Neural progenitor cell (in vitro differentiated cells): ENCODE results near the gene IDI2. TPM values are rescaled to one million over a fixed set of nuclear protein-coding genes. Genes with fewer than 3 reads are reported as not detected.

Experiments used
- DNase-seq: peaks from one replicate; pipeline ENCODE4 v3.0.0-alpha.2; 2016; ENCODE audit warnings: low spot score
- H2AFZ ChIP-seq: fragments of 200-600 bp; sonication (generic); replicated peaks from 2 replicates; pipeline ENCODE4 v1.6.1; 2016; ENCODE audit warnings: antibody characterized with exemption
- H3F3A ChIP-seq: fragments of 200-600 bp; sonication (generic); 2 replicates; pipeline ENCODE4 v1.6.1; 2016; ENCODE audit warnings: antibody characterized with exemption, low read depth
- H3K27ac ChIP-seq: fragments of 200-600 bp; sonication (generic); 2 replicates; pipeline ENCODE4 v1.5.1; 2016; ENCODE audit warnings: mild to moderate bottlenecking
- H3K27me3 ChIP-seq: fragments of 200-600 bp; sonication (generic); 2 replicates; pipeline ENCODE4 v1.6.1; 2016; ENCODE audit warnings: mild to moderate bottlenecking, moderate library complexity
- H3K36me3 ChIP-seq: fragments of 200-600 bp; sonication (generic); 2 replicates; pipeline ENCODE4 v1.5.1; 2016
- H3K4me1 ChIP-seq: fragments of 200-600 bp; sonication (generic); 2 replicates; pipeline ENCODE4 v1.6.1; 2016; ENCODE audit warnings: mixed run types
- H3K4me2 ChIP-seq: fragments of 200-600 bp; sonication (generic); 2 replicates; pipeline ENCODE4 v1.6.1; 2016
- H3K4me3 ChIP-seq: fragments of 200-600 bp; sonication (generic); 2 replicates; pipeline ENCODE4 v1.5.1; 2016
- H3K79me2 ChIP-seq: fragments of 200-600 bp; sonication (generic); 2 replicates; pipeline ENCODE4 v1.6.1; 2016; ENCODE audit warnings: low read depth
- H3K9ac ChIP-seq: fragments of 200-600 bp; sonication (generic); 2 replicates; pipeline ENCODE4 v1.6.1; 2016
- H3K9me3 ChIP-seq: fragments of 200-600 bp; sonication (generic); 2 replicates; pipeline ENCODE4 v1.5.1; 2016; ENCODE audit warnings: low read depth
- H4K20me1 ChIP-seq: fragments of 200-600 bp; sonication (generic); 2 replicates; pipeline ENCODE4 v1.6.1; 2016; ENCODE audit warnings: low read depth
- H3K27ac Mint-ChIP-seq: 3 replicates; pipeline ENCODE4 v1.8.0; 2021; ENCODE audit warnings: mixed read lengths
- H3K27me3 Mint-ChIP-seq: 2 replicates; pipeline ENCODE4 v1.8.0; 2022; ENCODE audit warnings: low read depth, mild to moderate bottlenecking, inconsistent platforms, moderate library complexity, mixed read lengths; ENCODE audit not compliant: insufficient read depth
- H3K36me3 Mint-ChIP-seq: 3 replicates; pipeline ENCODE4 v1.8.0; 2021; ENCODE audit warnings: mixed read lengths
- H3K4me1 Mint-ChIP-seq: 3 replicates; pipeline ENCODE4 v1.8.0; 2021; ENCODE audit warnings: mixed read lengths
- H3K4me3 Mint-ChIP-seq: 3 replicates; pipeline ENCODE4 v1.8.0; 2021; ENCODE audit warnings: mild to moderate bottlenecking, moderate library complexity, mixed read lengths
- H3K9me3 Mint-ChIP-seq: 3 replicates; pipeline ENCODE4 v1.8.0; 2020; ENCODE audit warnings: mixed read lengths
- CTCF ChIP-seq: fragments of 200-600 bp; sonication (generic); IDR thresholded peaks from 2 replicates; pipeline ENCODE4 v1.5.1; 2017; ENCODE audit warnings: antibody characterized with exemption, mild to moderate bottlenecking
- EZH2 ChIP-seq: fragments of 200-600 bp; sonication (generic); IDR thresholded peaks from 2 replicates; pipeline ENCODE4 v1.6.1; 2017; ENCODE audit warnings: antibody characterized with exemption, mild to moderate bottlenecking, moderate library complexity
- EZH2phosphoT487 ChIP-seq: fragments of 200-600 bp; sonication (generic); IDR thresholded peaks from 2 replicates; pipeline ENCODE4 v1.6.1; 2017; ENCODE audit warnings: antibody characterized with exemption
- total RNA-seq: library from RNA; depleted of rRNA; stranded (reverse); fragments of >200 nt; gene quantifications from 2 replicates; pipeline ENCODE4 v1.2.3, GENCODE V29; 2015; ENCODE audit warnings: low replicate concordance

The IDI2 gene
- total RNA-seq, 1 donor from 2014 or later = not detected

DNA sequence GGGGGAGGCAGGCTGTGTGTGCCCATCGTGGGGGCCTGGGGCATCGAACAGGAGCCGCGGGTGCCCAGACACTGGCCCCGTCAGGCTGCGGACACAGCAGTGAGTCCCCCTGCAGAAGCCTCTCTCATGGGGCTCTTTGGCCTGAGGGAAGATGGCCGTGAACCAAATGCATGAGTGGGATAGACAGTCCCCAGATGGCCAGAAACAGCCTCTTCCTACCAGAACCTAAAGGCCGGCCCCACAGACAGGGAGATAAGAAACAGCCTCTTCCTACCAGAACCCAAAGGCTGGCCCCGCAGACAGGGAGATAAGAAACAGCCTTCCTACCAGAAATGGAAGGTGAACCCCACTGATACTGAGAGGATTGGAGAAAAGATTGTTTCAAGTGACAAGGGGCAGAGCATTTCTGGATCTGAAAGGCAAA, 16.6 kb downstream of the IDI2 start:
- Histone ChIP-seq H3K36me3 (no peaks in the 10 kb centered on the region), H3K9me3 (no peaks in the 10 kb centered on the region), H3K4me1 (no peaks in the 10 kb centered on the region), H3K4me3 (no peak overlapping the region), H3K27ac (no peak overlapping the region), H3K27me3 (no peaks in the 10 kb centered on the region), H3F3A (no peaks in the 10 kb centered on the region), H3K79me2 (no peaks in the 10 kb centered on the region), H4K20me1 (peaks cover 6% of the 10 kb centered on the region), H2AFZ (no peak overlapping the region), H3K4me2 (no peak overlapping the region), H3K9ac (no peak overlapping the region)
- no peaks in the 10 kb centered on the region for H3K27me3 Mint-ChIP-seq
- H3K36me3 Mint-ChIP-seq = peaks cover 47% of the 10 kb centered on the region
- TF ChIP-seq CTCF (no peak), EZH2phosphoT487 (no peak), EZH2 (no peak)
- H3K4me3 Mint-ChIP-seq = no peak overlapping the region
- H3K27ac Mint-ChIP-seq = no peak overlapping the region
- H3K9me3 Mint-ChIP-seq = no peaks in the 10 kb centered on the region
- DNase-seq = no peak
- no peaks in the 10 kb centered on the region for H3K4me1 Mint-ChIP-seq

DNA sequence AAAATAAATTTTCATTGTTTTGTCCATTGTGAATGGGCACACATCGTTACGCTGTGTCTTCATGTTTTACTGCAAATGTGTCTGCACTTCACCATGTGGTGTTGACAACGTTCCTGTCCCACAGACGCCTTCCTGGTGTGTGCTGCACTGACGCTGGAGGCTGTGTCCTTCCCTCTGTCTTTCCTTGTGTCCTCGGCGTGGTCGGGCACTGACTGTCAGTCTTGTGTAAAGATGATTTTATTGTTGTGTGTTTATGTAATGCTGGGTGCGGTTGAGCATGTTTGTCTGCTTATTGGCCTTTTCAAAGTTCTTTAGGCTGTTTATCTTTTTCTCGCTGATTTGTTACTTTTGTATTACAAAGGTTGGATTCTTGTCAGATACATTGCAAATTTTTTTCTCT, 18.1 kb downstream of the IDI2 start:
- Histone ChIP-seq H3K4me3 (no peak overlapping the region), H4K20me1 (peaks cover 12% of the 10 kb centered on the region), H3F3A (no peaks in the 10 kb centered on the region), H3K36me3 (peaks cover under 1% of the 10 kb centered on the region), H2AFZ (no peak overlapping the region), H3K9ac (no peak overlapping the region), H3K27ac (no peak overlapping the region), H3K9me3 (no peaks in the 10 kb centered on the region), H3K4me2 (no peak overlapping the region), H3K27me3 (no peaks in the 10 kb centered on the region), H3K4me1 (no peaks in the 10 kb centered on the region), H3K79me2 (peaks cover 12% of the 10 kb centered on the region)
- Mint-ChIP-seq H3K27me3 (no peaks in the 10 kb centered on the region), H3K4me3 (no peak overlapping the region), H3K36me3 (peaks cover 56% of the 10 kb centered on the region), H3K4me1 (no peaks in the 10 kb centered on the region), H3K27ac (no peak overlapping the region), H3K9me3 (peaks cover 4% of the 10 kb centered on the region)
- TF ChIP-seq EZH2phosphoT487 (no peak), EZH2 (no peak), CTCF (no peak)
- no peak for DNase-seq

GRCh38 chr10:1006573-1006972, 19.1 kb downstream of the IDI2 start:
- H3K4me2 ChIP-seq = no peak overlapping the region
- no peak overlapping the region for H3K4me3 Mint-ChIP-seq
- no peaks in the 10 kb centered on the region for H3K27me3 Mint-ChIP-seq
- no peaks in the 10 kb centered on the region for H3K4me1 Mint-ChIP-seq
- H3K27ac Mint-ChIP-seq = no peak overlapping the region
- H3K36me3 Mint-ChIP-seq = peaks cover 55% of the 10 kb centered on the region
- no peak overlapping the region for H3K9ac ChIP-seq
- no peaks in the 10 kb centered on the region for H3K9me3 ChIP-seq
- DNase-seq = no peak
- no peaks in the 10 kb centered on the region for H3K4me1 ChIP-seq
- H3K27me3 ChIP-seq = no peaks in the 10 kb centered on the region
- H3K36me3 ChIP-seq = peaks cover 6% of the 10 kb centered on the region
- H3F3A ChIP-seq = no peaks in the 10 kb centered on the region
- H4K20me1 ChIP-seq = peaks cover 12% of the 10 kb centered on the region
- H3K27ac ChIP-seq = no peak overlapping the region
- H2AFZ ChIP-seq = no peak overlapping the region
- no peak overlapping the region for H3K4me3 ChIP-seq
- TF ChIP-seq EZH2phosphoT487 (no peak), EZH2 (no peak), CTCF (no peak)
- peaks cover 11% of the 10 kb centered on the region for H3K9me3 Mint-ChIP-seq
- peaks cover 21% of the 10 kb centered on the region for H3K79me2 ChIP-seq
